ENCODE results near the gene EIF3J. TPM values are rescaled to one million over a fixed set of nuclear protein-coding genes. Genes with fewer than 3 reads are reported as not detected.

The EIF3J gene
- total and polyA plus RNA-seq, 10 donors = 23.9 to 65.0 (median 45.6) TPM

GRCh38 chr15:44492040-44492439, 44.9 kb upstream of the EIF3J start:
- H3K27me3 ChIP-seq (replicated peaks in 1 of 7) = no peaks in the 10 kb centered on the region
- peaks cover 3 to 100% (median 45%) of the 10 kb centered on the region in 6 donors for H3K36me3 ChIP-seq
- DNase-seq = no peak
- H3K9me3 ChIP-seq = no peaks in the 10 kb centered on the region
- 97 to 98% (median 97%) methylated on average over 7 of the region's 7 CpGs for WGBS, 5 donors
- peaks cover 0 to 4% (median 0%) of the 10 kb centered on the region in 6 donors for H3K4me1 ChIP-seq
- intact Hi-C loops (cut with DNase I; ENCODE audit: low total_unique reads) = no loop called here
- H3K4me3 ChIP-seq = no peak overlapping the region
- no peak for TF ChIP-seq POLR2AphosphoS5 (IDR thresholded peaks at IDR 0.05)
- TF ChIP-seq CTCF (IDR thresholded peaks at IDR 0.05 in 8 of 11, conservative IDR thresholded peaks at IDR 0.05 in 3 of 11) = no peak
- TF ChIP-seq POLR2A (IDR thresholded peaks at IDR 0.05) = no peak
- H3K27ac ChIP-seq = no peak overlapping the region

- no peaks in the 10 kb centered on the region for H3K27me3 ChIP-seq (replicated peaks in 1 of 7)
- TF ChIP-seq POLR2A (IDR thresholded peaks at IDR 0.05) (no peak), POLR2AphosphoS5 (IDR thresholded peaks at IDR 0.05) (no peak), CTCF (IDR thresholded peaks at IDR 0.05 in 8 of 11, conservative IDR thresholded peaks at IDR 0.05 in 3 of 11) (no peak)
- peaks cover 3 to 100% (median 46%) of the 10 kb centered on the region in 6 donors for H3K36me3 ChIP-seq
- H3K27ac ChIP-seq = no peak overlapping the region
- H3K9me3 ChIP-seq = no peaks in the 10 kb centered on the region
- no peak for DNase-seq
- intact Hi-C loops (cut with DNase I; ENCODE audit: low total_unique reads) = no loop called here
- no peak overlapping the region for H3K4me3 ChIP-seq
- peaks cover 0 to 4% (median 0%) of the 10 kb centered on the region in 6 donors for H3K4me1 ChIP-seq
- 88 to 95% (median 90%) methylated on average over 3 of the region's 3 CpGs for WGBS, 5 donors
These were observed 44.3 kb upstream of the EIF3J start for GRCh38 chr15:44492672-44493071.

- Histone ChIP-seq H3K27ac (no peak overlapping the region), H3K4me3 (no peak overlapping the region), H3K27me3 (replicated peaks in 1 of 7) (no peaks in the 10 kb centered on the region), H3K4me1 (peaks cover 0 to 4% (median 0%) of the 10 kb centered on the region in 6 donors), H3K9me3 (no peaks in the 10 kb centered on the region), H3K36me3 (peaks cover 0 to 100% (median 51%) of the 10 kb centered on the region in 6 donors)
- WGBS, 5 donors = 95 to 99% (median 96%) methylated on average over 8 of the region's 8 CpGs
- intact Hi-C loops (cut with DNase I; ENCODE audit: low total_unique reads) = no loop called here
- DNase-seq = no peak
- no peak for TF ChIP-seq POLR2AphosphoS5 (IDR thresholded peaks at IDR 0.05)
- TF ChIP-seq POLR2A (IDR thresholded peaks at IDR 0.05) = no peak
- TF ChIP-seq CTCF (IDR thresholded peaks at IDR 0.05 in 8 of 11, conservative IDR thresholded peaks at IDR 0.05 in 3 of 11) = no peak
These were observed 41.4 kb upstream of the EIF3J start for GRCh38 chr15:44495562-44495961.

- TF ChIP-seq CTCF (IDR thresholded peaks at IDR 0.05 in 8 of 11, conservative IDR thresholded peaks at IDR 0.05 in 3 of 11) (no peak), POLR2A (IDR thresholded peaks at IDR 0.05) (no peak), POLR2AphosphoS5 (IDR thresholded peaks at IDR 0.05) (no peak)
- no peak for DNase-seq
- intact Hi-C loops (cut with DNase I; ENCODE audit: low total_unique reads) = no loop called here
- WGBS, 5 donors = 65 to 90% (median 76%) methylated on average over 3 of the region's 3 CpGs
- no peaks in the 10 kb centered on the region for H3K27me3 ChIP-seq (replicated peaks in 1 of 7)
- peaks cover 0 to 88% (median 52%) of the 10 kb centered on the region in 6 donors for H3K36me3 ChIP-seq
- peaks cover 0 to 6% (median 0%) of the 10 kb centered on the region in 6 donors for H3K4me1 ChIP-seq
- no peaks in the 10 kb centered on the region for H3K9me3 ChIP-seq
- no peak overlapping the region for H3K27ac ChIP-seq
- H3K4me3 ChIP-seq = no peak overlapping the region
These were observed 36.4 kb upstream of the EIF3J start for GRCh38 chr15:44500555-44500954.
